HG03064 (cell line): ENCODE data around the gene MAPK8.

Source experiments
- ATAC-seq: cut with Tn5 transposase; IDR thresholded peaks from one replicate; pipeline ENCODE4 v1.9.1; 2021; ENCODE audit warnings: low read depth; ENCODE audit not compliant: unreplicated experiment

The MAPK8 gene

DNA sequence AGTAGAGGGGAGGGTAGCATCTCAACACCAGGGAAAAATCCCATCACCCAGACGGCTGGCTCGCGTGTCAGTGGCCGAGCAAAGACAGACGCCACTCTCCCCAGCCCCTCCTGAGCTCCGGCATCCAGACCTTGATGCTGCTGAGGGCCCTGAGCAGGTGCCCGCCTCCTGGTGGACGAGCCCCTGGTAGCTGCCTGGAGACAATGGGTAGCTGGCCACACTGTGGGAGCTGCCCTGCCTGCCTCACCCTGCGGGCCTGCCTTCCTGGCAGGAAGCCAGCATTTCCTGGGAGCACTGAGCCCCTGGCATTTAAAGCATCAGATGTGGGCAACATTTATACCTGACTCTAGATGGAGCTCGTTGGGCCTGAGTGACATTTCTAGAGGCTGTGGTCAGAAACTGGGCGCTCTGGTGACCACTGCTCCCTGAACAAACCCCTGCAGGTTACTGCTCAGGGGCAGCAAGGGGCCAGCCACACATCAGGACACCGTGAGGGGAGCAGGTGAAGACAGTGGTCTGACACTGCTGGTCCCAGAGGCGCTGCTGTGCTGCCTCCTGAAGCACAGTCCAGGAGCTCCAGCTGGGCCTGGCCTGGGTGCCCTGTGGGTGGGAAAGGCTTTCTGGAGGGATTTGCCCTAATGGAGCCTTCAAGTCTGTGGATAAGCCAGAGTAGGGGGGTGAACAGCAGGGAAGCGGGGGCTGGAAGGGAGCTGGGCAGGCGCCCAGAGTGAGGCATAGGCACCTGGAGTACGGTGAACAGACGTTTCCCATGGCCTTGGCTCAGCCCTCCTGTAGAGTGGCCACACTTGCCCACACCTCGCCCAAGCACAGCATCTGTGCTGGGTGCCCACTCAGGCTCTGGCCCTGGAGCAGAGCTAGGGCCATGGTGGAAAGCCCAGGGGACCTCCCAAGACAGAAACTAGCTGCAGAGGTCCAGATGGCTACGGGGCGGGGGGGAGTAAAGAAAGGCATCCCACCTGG lies 138.7 kb downstream of the MAPK8 start:
- ATAC-seq: no peak

DNA sequence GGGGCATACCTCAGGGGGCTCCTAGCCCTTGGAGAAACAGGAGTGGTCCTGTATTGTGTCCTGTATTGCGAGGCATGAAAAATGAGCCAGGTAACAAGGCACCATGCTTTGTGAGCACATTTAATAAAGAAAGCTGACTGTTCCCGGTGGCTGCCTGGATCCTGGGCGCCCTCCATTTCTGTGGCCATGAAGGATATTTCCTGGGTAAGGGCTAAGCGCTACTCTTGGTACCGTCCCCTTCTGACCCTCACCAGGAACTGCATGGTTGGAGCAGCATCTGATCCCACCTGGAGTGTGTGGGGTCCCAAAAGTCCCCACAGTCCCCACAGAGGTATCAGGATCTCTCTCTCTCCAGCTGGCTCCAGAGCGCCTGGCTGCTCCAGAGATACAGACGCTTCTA lies 139.5 kb downstream of the MAPK8 start:
- no peak for ATAC-seq

DNA sequence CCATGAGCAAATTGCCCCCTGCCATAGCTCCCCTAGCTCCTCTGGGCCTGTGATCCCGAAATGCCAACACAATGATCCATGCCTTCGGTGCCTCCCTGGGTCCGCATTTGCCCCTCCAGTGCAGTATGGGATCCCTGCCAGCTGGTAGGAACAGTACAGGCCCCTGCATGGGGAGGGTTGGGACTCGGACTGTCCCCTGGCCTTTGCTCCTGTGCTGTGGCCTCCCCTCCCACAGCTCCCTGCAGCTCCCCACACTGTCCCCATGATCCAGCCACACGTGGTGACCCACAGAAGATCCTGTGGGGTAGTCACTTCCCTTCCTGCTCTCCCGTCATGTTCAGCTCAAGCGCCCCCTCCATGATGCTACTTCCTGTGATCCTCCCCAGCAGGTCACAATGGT lies 140.3 kb downstream of the MAPK8 start:
- no peak for ATAC-seq

DNA sequence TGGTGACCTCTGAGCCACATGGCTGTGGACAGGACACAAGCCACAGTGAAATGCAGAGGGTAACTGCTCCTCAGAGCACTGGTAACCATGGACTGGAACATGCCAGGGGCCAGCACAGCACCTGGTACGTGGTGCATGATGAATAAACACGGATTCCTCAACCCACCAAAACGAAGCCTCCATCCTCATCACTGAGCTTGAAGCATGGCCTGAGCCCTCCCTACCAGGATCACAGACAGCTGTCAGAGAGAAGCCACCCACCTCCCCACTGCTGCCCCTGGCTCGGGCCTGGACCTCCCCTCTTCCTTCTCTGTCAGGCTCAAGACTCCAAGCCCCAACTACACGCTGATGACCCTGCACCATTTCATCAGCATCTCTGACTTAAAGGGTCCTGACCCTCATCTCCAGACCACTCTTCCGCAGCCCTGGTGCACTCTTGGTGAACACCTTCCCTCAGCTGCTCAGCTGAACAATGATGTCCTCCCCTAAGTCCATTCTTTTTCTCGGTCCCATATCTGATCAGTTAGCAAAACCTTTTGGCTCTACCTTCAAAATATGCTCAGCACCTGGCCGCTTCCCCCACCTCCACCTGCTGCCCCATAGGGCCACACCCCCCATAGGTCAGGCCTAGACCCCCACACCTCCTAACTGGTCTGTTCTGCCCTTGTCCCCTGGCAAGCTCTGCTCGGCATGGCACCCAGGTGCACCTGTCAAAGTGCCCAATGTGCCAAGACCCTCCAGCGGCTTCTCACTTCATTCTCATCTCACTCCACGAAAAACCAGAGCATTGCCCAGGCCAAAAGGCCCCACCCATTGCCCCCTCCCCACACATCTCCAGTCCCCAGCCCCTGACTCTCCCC lies 141.1 kb downstream of the MAPK8 start:
- no peak for ATAC-seq

DNA sequence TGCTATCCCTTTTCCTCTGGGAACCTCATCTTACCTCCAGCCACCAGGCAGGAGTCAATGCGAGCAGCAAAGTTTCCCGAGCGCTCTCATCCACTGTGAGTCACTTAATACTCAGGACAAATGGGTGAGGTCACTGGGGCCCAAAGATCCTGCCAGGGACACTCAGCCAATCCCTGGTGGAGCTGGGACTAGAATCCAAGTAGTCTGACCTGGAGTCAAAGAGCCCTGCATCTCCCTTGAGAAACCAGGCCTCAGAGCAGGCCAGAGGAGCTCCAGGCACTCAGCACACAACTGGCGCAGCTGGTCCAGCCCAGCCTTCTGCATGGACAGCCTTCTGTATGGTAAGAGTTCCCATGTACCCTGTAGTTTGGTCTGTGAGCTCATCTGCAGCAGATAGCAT lies 142.3 kb downstream of the MAPK8 start:
- ATAC-seq: no peak

DNA sequence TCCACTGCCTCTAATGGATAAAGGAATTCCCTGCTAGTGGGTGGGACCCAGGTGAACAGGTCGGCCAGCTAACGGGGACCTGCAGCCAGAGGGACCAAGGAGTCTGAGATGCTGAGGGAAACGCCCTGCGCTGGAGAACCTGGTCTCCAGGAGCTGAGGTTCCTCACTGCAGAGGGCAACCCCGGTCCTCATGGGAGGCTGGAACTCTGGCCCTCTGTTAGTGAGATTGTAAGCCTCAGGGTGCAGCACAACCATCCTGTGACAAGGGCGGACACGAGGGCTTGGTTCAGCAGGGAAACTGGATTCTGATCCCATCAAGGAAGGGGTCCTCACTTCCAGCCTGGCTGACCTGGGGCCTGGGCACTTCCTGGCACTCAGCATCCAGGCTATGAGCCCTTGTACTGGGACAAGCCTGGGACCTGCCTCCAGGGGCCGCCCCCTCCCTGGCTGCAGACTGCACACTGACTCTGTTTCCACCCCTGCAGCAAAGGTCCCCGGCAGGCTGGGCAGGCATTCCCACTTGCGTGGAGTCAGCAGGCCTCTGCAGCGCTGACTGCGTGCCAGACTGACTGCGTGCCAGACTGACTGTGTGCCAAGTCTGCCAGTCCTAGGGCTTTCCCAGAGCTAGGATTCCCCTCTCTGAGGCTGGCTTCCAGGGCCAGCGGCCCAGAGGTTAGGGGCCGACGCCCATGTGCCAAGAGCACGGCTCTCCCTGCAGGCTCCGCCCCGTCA lies 143.2 kb downstream of the MAPK8 start:
- ATAC-seq: no peak

DNA sequence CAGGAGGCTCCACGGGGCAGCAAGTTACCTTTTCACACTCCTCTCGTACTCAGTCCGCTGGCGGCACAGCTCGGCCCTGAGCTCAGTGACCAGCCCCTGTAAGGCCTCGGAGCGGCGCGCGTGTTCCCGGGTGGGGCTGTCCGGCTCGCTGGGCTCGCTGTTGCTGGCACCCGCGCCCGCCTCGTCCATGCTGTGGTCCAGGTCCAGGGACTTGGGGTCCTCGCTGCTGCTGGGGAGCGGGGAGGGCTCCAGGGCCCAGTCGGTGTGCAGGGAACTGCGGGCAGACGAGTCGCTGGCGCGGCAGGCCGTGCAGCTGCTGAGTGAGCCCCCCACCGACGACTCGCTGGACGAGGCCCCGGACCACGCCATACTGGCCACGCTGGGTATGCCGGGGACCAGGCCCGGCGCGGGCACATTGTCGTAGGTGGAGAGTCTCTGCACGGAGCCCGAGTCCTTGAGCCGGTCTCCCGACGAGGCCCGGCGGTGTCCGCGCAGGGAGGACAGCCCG lies 143.8 kb downstream of the MAPK8 start:
- ATAC-seq: no peak

DNA sequence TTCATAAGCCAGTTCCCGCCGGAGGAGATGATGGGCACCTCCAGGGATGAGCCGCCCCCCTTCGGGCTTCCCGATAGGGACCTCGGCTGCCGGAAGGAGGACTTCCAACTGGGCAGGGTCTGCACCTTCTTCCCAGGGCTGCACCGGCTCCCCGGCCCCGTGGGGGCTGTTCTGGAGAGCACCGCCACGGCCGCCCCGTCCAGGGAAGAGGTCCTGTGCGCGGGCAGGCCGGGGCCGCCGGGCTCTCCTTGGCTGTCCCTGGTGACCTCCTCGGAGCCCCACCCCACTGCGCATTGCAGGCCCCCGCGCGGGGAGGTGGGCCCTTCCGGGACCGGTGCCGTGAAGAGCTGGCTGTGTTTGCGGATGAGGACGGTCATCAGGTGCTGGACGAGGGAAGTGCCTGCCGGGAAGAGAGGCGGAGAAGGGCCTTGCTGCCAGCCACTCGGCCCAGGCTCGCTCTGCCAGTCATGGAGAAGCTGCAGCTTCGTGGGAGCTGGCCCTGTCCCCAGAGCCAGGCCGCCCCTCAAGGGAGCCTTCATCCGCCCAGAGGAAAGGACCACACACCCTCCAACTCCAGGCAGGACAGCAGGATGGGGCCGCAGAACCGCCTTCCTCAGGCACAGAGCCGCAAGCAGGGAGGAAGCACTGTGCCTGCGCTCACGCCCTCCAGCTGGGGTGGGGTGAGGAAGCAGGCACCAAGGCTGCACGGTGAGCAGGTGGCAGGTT lies 144.4 kb downstream of the MAPK8 start:
- no peak for ATAC-seq

DNA sequence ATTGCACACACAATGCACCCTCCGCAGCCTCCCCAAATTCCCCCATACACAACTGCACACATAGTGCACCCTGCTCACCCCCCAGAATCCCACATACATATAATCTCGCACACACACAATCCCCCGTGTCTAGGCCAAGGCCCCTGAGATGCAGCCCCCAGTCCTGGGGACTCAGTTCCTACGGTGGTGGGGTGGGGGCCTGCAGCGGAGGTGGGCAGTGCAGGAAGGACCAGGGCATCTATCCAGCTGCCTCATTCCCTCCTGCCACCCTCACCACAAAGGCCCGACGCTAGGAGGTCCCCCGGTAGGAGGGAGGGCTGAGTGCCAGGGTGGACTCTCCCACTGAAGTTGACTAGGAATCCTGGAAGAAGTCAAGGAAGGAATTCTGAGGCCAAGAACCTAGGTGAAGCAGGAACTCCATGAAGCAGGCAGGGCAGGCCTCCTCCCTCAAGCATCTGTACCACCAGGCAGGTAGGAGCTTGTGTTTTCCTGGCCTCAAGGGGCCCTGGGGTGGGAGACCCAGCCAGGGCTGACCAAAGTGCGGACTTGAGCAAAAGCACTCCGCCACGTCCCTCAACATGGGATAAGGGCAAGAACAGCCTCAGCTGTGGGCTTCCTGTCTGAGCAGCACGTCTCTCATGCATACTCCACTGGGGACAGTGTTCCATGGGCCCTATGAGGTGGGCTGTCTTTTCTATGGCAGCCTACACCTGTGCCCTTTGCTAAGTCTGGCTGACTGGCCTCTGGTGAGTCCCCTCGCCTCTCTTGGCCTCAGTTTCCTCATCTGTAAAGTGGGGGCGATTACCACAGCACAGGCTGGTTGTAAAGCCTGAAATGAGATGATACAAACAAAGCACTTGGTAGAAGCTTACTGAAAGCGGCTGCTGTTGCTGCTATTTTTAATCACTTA lies 145.7 kb downstream of the MAPK8 start:
- no peak for ATAC-seq

DNA sequence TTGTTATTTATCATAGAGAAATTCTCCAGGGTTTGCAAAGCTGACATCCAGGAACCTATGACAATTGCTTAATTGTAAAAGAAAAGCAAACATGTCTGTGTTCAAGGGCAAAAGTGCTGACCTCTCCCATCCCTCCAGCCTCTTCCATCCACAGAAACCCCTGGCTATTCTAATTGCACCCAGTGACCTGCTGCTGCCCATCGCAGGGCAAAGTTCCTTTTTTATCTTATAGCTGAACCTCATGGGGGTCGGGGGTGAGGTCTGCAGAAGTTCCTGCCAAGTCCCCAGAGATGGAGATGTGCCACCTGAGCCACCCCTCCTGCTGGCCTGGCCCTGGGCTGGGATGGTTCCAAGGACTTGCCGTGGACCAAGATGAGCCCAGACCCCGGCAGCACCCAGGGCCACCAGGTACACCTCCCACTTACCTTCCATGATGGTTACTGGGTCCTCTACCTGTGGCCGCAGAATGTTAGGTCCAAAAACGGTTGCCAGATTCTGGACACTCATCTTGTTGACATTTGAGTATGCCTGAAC lies 146.5 kb downstream of the MAPK8 start:
- no peak for ATAC-seq

DNA sequence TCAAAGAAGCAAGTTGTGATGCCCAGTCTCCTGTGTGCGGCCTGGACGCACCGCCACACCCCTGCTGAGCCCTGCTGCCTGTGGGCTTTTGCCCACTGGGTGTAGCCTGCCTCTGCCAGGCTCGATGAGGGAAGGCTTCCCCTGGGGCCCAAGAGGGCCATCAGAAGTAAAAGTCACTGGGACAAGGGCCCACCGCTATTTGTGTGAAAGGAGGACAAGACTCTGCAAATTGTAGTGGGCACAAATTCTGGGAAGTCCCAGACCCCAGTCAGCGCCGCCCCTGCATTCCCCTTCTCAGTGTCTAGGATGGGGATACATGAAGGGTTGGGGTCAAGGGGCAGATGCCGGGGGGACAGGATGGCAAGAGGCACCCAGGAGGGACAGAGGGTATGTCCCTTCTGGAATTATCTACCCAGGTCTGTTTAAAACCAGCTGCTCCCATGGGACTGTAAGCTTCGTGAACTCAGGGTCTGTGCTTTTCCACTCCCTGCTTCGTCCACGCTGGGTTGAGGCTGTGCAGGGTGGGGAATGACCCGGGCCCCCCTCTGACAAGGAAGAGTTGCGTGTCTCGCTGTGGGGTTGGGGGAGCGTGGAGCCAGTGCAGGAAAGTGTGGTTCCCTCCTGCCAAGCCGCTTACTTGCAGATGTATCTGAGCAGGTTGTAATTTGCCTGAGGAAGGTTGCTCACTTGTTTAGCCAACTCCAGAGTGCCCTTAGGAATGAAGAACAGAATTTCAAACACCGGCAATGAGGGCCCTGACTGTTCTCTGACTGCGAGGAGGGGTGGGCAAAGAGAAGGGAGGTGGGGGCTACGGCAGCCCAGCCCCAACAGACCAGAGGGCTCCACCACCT lies 147.2 kb downstream of the MAPK8 start:
- no peak for ATAC-seq

DNA sequence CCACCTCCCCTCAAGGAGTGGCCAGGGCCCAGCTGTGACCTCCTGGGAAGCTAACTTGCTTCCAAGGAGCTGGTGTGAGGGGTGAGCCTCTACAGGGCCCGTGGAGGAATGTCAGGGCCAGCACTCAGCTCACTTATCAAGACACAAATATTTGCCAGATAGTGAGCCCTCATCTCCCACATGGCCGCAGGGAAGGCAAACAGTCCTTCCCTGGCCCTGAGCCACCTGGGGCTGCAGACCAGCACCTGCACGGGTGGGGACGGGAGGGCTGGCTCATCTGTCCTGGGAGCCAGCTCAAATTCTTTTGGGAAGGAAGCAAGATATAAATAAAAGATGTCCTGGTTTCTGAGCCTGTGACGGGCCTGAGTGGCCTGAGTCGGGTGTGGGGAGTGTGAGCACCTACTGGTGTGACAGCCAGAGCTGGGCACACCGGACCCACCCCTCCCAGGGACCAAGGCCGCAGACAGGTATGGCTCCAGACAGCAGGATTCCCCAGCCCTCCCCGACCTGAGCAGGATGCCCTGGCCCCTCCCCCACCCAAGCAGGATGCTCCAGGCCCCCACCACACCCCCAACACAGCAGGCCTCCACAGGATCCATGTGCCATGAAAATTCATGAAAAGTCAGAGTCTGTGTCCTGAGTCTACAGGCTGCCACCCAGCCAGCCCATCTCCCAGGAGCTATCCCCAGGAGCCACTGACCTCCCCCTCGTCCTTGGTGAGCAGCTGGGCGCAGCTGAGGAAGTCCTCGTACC lies 148.0 kb downstream of the MAPK8 start:
- ATAC-seq: no peak

DNA sequence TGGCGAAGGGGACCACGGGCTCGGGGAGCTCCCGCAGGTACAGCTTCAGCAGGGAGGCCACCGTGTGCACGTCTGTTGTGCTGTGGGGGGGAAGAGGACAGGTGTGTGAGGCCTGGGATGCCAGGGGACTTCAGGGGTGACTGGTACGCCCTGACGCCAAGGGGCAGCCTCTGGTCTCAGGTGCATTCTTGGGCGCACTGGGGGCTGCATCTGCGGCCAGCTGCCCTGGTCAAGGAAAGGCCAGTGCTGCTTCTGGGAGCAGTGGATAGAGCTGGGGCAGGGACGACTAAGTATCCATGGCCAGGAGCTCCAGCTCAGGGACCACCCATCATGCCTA lies 148.5 kb downstream of the MAPK8 start:
- no peak for ATAC-seq

DNA sequence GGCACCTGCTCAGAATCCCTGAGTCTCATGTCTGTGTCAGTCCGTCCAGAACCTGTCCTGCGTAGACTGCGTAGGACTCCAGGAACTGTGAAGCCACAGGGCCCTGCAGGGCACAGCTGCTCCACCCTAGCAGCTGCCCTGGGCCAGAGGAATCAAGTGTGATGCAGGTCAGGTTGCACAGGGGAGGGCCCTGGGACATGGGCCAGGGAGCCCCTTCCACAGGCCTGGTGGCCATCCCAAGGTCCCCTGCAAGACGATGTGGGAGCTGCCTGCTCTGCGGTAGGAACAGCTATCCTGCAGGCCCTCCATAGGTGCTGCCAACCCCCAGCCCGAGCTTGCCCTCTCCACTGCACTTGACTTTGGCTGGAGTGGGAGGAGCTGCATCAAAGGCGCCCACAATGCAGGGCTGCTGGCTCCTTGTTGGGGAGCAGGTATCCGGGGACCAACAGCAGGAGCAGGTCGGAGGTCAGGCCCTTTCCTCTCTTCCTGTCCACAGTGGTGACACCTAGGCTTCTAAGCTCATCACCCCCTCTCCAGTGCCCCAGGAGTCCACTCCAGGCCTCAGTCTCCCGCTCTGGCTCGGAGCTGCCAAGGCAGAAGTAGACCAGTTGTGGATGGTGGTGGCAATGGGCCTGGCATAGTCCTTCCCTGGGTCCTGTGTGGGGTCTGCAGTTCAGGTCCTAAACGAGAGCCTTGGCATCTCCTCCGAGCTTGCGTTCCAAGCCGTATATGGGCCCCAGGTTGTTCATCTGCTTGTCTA lies 149.1 kb downstream of the MAPK8 start:
- ATAC-seq: no peak

DNA sequence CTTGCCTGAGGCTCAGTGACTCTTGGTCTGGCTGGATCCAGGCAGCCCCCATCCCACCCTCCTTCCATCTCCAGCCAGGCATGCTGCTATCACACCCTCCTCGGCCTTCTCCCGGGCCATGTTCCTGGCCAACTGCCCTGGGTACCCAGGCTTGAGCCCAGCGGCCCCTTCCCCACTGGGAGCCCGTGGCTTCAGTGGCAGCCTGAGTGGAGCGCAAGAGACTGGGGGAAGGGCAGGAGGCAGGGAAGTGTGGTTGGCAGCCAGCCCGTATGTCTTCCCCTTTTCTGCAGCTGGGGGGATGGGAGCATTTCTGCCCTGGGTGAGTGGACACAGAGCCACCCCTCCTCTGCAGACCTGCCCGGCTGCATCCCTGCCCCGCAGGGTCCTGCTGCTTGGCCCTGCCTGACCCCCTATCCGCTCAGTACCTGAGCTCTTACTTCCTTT lies 149.9 kb downstream of the MAPK8 start:
- ATAC-seq: no peak
